GM12878 (cell line): ENCODE data around the gene EMID1. TPM values are rescaled to one million over a fixed set of nuclear protein-coding genes. Genes with fewer than 3 reads are reported as not detected.

Source experiments
- BCLAF1 ChIP-seq: fragments of 450-650 bp; IDR thresholded peaks from 2 replicates; pipeline ENCODE4 v1.6.1; 2017; ENCODE audit warnings: antibody characterized with exemption, mild to moderate bottlenecking, moderate library complexity
- HSF1 ChIP-seq: fragments of 150-350 bp; IDR thresholded peaks from 2 replicates; pipeline ENCODE4 v1.6.1; 2014; ENCODE audit warnings: mild to moderate bottlenecking, low read depth, low read length
- IKZF2 ChIP-seq, 2 experiments: fragments of 450-650 bp; IDR thresholded peaks; 2 replicates each; pipeline ENCODE4 v1.6.1; 2017; ENCODE audit warnings: mild to moderate bottlenecking in 2 of 2, moderate library complexity in 2 of 2
- JUND ChIP-seq: IDR thresholded peaks from 2 replicates; pipeline ENCODE4 v1.6.1; 2012; ENCODE audit warnings: low read depth, mild to moderate bottlenecking, low read length, improper control_type of control experiment, moderate library complexity
- RFX5 ChIP-seq: IDR thresholded peaks from 2 replicates; pipeline ENCODE4 v1.6.1; 2011; ENCODE audit warnings: low read depth, low read length, improper control_type of control experiment
- SIX5 ChIP-seq: IDR thresholded peaks from 2 replicates; pipeline ENCODE4 v1.6.1; 2011; ENCODE audit warnings: mild to moderate bottlenecking, low read depth, low read length, moderate library complexity; ENCODE audit not compliant: severe bottlenecking
- SPI1 ChIP-seq: IDR thresholded peaks from 2 replicates; pipeline ENCODE4 v1.6.1; 2011; ENCODE audit warnings: low read depth, mild to moderate bottlenecking, low read length, moderate library complexity, borderline replicate concordance; ENCODE audit not compliant: insufficient read depth
- SUPT20H ChIP-seq: IDR thresholded peaks from 2 replicates; pipeline ENCODE4 v1.6.1; 2011; ENCODE audit warnings: low read depth, mild to moderate bottlenecking, low read length, moderate library complexity, borderline replicate concordance; ENCODE audit not compliant: control insufficient read depth
- TCF7 ChIP-seq: IDR thresholded peaks from 2 replicates; pipeline ENCODE4 v1.6.1; 2014; ENCODE audit warnings: antibody characterized with exemption, borderline replicate concordance
- ZBTB4 ChIP-seq: fragments of 450-650 bp; formaldehyde crosslinking; IDR thresholded peaks from 2 replicates; pipeline ENCODE4 v1.4.0; 2022; ENCODE audit warnings: mild to moderate bottlenecking, moderate library complexity
- ZNF622 ChIP-seq: fragments of 450-650 bp; IDR thresholded peaks from 2 replicates; pipeline ENCODE4 v1.6.1; 2017; ENCODE audit warnings: mild to moderate bottlenecking, inconsistent platforms
- polyA plus RNA-seq, 11 experiments: library from polyadenylated mRNA; depleted of rRNA in 4 of 11; unstranded in 6 of 11; stranded (reverse) in 5 of 11; fragments of >200 nt; fragmentation: Nextera tagmentation in 4 of 11; fragmentation: Illumina TruSeq in 1 of 11; extraction: Ambion mirVana in 4 of 11; extraction: Trizol in 1 of 11; gene quantifications; 1 replicate in 1 of 11; 2 replicates in 10 of 11; pipeline versions ENCODE4 v1.2.1 to v1.2.3, GENCODE V29; 2011 to 2016; ENCODE audit warnings: inconsistent platforms in 2 of 11, missing spikeins in 2 of 11, low read depth in 1 of 11
- total RNA-seq, 4 experiments: library from RNA; depleted of rRNA in 3 of 4; stranded (reverse); fragments of >200 nt in 3 of 4; fragmentation: Illumina TruSeq in 1 of 4; extraction: Trizol in 1 of 4; gene quantifications; 2 replicates each; pipeline versions ENCODE4 v1.2.1 to v1.2.3, GENCODE V29; 2013 to 2021
- TF ChIP-seq, protein P1 (sequence below): fragments of 450-650 bp; IDR thresholded peaks from 2 replicates; pipeline ENCODE4 v1.6.1; 2017; ENCODE audit warnings: borderline replicate concordance
- TF ChIP-seq, protein P2 (sequence below): IDR thresholded peaks from 2 replicates; pipeline ENCODE4 v1.6.1; 2011; ENCODE audit warnings: borderline replicate concordance, low read depth, mild to moderate bottlenecking, moderate library complexity, low read length; ENCODE audit not compliant: insufficient read depth, poor library complexity, severe bottlenecking

Gene EMID1
- total and polyA plus RNA-seq, 10 of the 15 experiments (the other 5 are each of a cell fraction or from before 2014, with no cell fraction given) = 1.2 to 60.3 (median 12.0) TPM

GRCh38 chr22:29202212-29203192 lies 3.2 kb upstream of the EMID1 start (continued):
- TF ChIP-seq SIX5 (no peak), BCLAF1 (no peak), IKZF2 (IDR thresholded peaks at IDR 0.05) (peak; percentile 92 to 93), ZNF622 (no peak), TCF7 (peak; percentile 75; the same call in 1 of the 2 replicates), ZBTB4 (CRISPR knock-in tag) (no peak), JUND (no peak), RFX5 (no peak), SUPT20H (no peak), HSF1 (no peak), SPI1 (peak; percentile 34; the same call in 1 of the 2 replicates)
- TF ChIP-seq, protein P1, sequence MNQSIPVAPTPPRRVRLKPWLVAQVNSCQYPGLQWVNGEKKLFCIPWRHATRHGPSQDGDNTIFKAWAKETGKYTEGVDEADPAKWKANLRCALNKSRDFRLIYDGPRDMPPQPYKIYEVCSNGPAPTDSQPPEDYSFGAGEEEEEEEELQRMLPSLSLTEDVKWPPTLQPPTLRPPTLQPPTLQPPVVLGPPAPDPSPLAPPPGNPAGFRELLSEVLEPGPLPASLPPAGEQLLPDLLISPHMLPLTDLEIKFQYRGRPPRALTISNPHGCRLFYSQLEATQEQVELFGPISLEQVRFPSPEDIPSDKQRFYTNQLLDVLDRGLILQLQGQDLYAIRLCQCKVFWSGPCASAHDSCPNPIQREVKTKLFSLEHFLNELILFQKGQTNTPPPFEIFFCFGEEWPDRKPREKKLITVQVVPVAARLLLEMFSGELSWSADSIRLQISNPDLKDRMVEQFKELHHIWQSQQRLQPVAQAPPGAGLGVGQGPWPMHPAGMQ = no peak
- TF ChIP-seq, protein P2, sequence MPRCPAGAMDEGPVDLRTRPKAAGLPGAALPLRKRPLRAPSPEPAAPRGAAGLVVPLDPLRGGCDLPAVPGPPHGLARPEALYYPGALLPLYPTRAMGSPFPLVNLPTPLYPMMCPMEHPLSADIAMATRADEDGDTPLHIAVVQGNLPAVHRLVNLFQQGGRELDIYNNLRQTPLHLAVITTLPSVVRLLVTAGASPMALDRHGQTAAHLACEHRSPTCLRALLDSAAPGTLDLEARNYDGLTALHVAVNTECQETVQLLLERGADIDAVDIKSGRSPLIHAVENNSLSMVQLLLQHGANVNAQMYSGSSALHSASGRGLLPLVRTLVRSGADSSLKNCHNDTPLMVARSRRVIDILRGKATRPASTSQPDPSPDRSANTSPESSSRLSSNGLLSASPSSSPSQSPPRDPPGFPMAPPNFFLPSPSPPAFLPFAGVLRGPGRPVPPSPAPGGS = peak; percentile 99
